GM20000 (cell line): ENCODE results near the gene TCF4.

Source experiments
- DNase-seq: peaks from one replicate; pipeline ENCODE4 v3.0.0; 2012; ENCODE audit warnings: low spot score
- CTCF ChIP-seq: IDR thresholded peaks from 2 replicates; pipeline ENCODE4 v1.5.1; 2012; ENCODE audit warnings: mild to moderate bottlenecking, control low read depth; ENCODE audit errors: extremely low read depth, missing control alignments

The TCF4 gene

GRCh38 chr18:55351980-55352714 lies 235.8 kb downstream of the TCF4 start:
- DNase-seq: no peak
- no peak for TF ChIP-seq CTCF

GRCh38 chr18:55351241-55351691 lies 236.7 kb downstream of the TCF4 start:
- no peak for DNase-seq
- no peak for TF ChIP-seq CTCF

- no peak for TF ChIP-seq CTCF
Observed at GRCh38 chr18:55349685-55350084, 238.3 kb downstream of the TCF4 start.

GRCh38 chr18:55346961-55347740 lies 240.8 kb downstream of the TCF4 start:
- no peak for DNase-seq
- no peak for TF ChIP-seq CTCF

More at GRCh38 chr18:55349685-55350084, 238.3 kb downstream of the TCF4 start:
- no peak for DNase-seq

GRCh38 chr18:55346387-55346786 lies 241.6 kb downstream of the TCF4 start:
- TF ChIP-seq CTCF: no peak
- no peak for DNase-seq

GRCh38 chr18:55345103-55345950 lies 242.7 kb downstream of the TCF4 start:
- no peak for DNase-seq
- TF ChIP-seq CTCF: no peak
